CD4-positive, alpha-beta T cell (primary cell): ENCODE measurements around the gene CLDN19. TPM values are rescaled to one million over a fixed set of nuclear protein-coding genes. Genes with fewer than 3 reads are reported as not detected.
"Not testable (repeated sequence)": the region's sequence is repeated elsewhere in the genome, so short reads cannot be mapped to it uniquely, and the experiment has no call there.

ENCODE experiments used
- ATAC-seq: fragments of 200-7000 bp; cut with Tn5 transposase; one replicate; pipeline ENCODE4 v1.10.0; 2022; ENCODE audit warnings: mild to moderate bottlenecking; ENCODE audit not compliant: poor library complexity
- CTCF ChIA-PET: fragments of 350-600 bp; sonication (Branson Sonifier 250); formaldehyde crosslinking; loops from one replicate; lab custom pipeline; 2021; ENCODE audit warnings: antibody characterized with exemption, inconsistent platforms; lab: Charles Lee
- POLR2A ChIA-PET: fragments of 350-600 bp; sonication (Branson Sonifier 250); formaldehyde crosslinking; loops from one replicate; lab custom pipeline; 2021; ENCODE audit warnings: antibody characterized with exemption, inconsistent platforms; lab: Charles Lee
- DNase-seq, 14 experiments: peaks; one replicate each; pipeline ENCODE4 v3.0.0-alpha.2; 2013 to 2020; ENCODE audit warnings: mixed read lengths in 2 of 14
- H3K27ac ChIP-seq, 2 donors: one replicate each; pipeline versions ENCODE4 v1.5.1 to v1.7.0; 2013; ENCODE audit warnings: low read length in 2 of 2, low read depth in 1 of 2, mild to moderate bottlenecking in 1 of 2
- H3K27me3 ChIP-seq, 2 experiments: 1 replicate in 1 of 2; 2 replicates in 1 of 2; pipeline versions ENCODE4 v1.6.1 to v1.7.0; 2013; ENCODE audit warnings: low read length in 2 of 2, control low read depth in 1 of 2, mild to moderate bottlenecking in 1 of 2, moderate library complexity in 1 of 2; ENCODE audit not compliant: insufficient read depth in 2 of 2, control insufficient read depth in 1 of 2
- H3K36me3 ChIP-seq: one replicate; pipeline ENCODE4 v1.6.1; 2013; ENCODE audit warnings: low read length, control low read depth; ENCODE audit not compliant: insufficient read depth
- H3K4me1 ChIP-seq: one replicate; pipeline ENCODE4 v1.6.1; 2013; ENCODE audit warnings: low read length, control low read depth; ENCODE audit not compliant: insufficient read depth
- H3K4me3 ChIP-seq: one replicate; pipeline ENCODE4 v1.5.1; 2013; ENCODE audit warnings: mild to moderate bottlenecking, low read length, moderate library complexity
- H3K9me3 ChIP-seq, 2 experiments: 1 replicate in 1 of 2; 2 replicates in 1 of 2; pipeline versions ENCODE4 v1.6.1 to v1.7.0; 2013; ENCODE audit warnings: low read length in 2 of 2, mild to moderate bottlenecking in 2 of 2, control low read depth in 1 of 2, moderate library complexity in 1 of 2; ENCODE audit not compliant: control insufficient read depth in 1 of 2, insufficient read depth in 1 of 2
- H3K27ac Mint-ChIP-seq: one replicate; pipeline ENCODE4 v1.8.0; 2020; ENCODE audit warnings: mixed read lengths
- H3K27me3 Mint-ChIP-seq: one replicate; pipeline ENCODE4 v1.8.0; 2021; ENCODE audit warnings: mixed read lengths
- H3K36me3 Mint-ChIP-seq: one replicate; pipeline ENCODE4 v1.8.0; 2021; ENCODE audit warnings: low read depth, mixed read lengths
- H3K4me1 Mint-ChIP-seq: one replicate; pipeline ENCODE4 v1.8.0; 2021; ENCODE audit warnings: low read depth, mixed read lengths
- H3K4me3 Mint-ChIP-seq: one replicate; pipeline ENCODE4 v1.8.0; 2020; ENCODE audit warnings: mild to moderate bottlenecking, mixed read lengths
- H3K9me3 Mint-ChIP-seq: one replicate; pipeline ENCODE4 v1.8.0; 2020; ENCODE audit warnings: mixed read lengths
- intact Hi-C, 2 experiments: fragments of 100-400 bp; cut with DNase I in 1 of 2; cut with micrococcal nuclease in 1 of 2; formaldehyde crosslinking; loops; one replicate each; pipeline versions ENCODE4 v1.15.1 to v1.9.0; 2023 to 2025; cut with DNase I, micrococcal nuclease
- total RNA-seq, 174 experiments: library from RNA in 2 of 174; stranded (reverse) in 2 of 174; gene quantifications; one replicate each; pipeline ENCODE4 v1.2.3 and lab custom pipeline; 2021 to 2026
- TF ChIP-seq, protein P1 (sequence below): fragments of 200-600 bp; IDR thresholded peaks from one replicate; pipeline ENCODE4 v1.8.0; 2022; ENCODE audit warnings: antibody characterized with exemption, mild to moderate bottlenecking

CLDN19 gene
- total RNA-seq, 2 experiments from 2014 or later = not detected

DNA sequence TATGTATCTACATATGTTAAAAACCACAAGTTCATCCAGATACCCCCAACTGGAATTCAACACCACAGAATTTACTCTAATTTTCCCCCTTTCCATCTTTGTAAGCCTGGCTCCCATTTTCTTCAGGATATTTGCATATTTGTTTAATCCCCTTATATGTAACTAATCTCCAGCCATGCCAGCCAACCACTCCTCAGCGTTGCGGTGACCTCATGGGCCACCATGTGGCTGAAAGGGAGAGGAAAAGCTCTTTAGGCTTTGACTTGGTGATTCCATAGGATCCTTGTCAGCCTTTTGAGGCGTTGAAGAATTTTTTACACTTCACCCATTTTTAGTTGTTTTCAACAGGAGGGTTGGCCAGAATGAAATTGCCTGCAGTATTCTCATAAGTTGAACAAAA, 10.0 kb downstream of the CLDN19 start:
- POLR2A ChIA-PET = interaction anchor here (0.7 kb wide), 1 partner anchor 66 kb away, joined by 3 read pairs; no protein-coding TSS in a partner anchor

DNA sequence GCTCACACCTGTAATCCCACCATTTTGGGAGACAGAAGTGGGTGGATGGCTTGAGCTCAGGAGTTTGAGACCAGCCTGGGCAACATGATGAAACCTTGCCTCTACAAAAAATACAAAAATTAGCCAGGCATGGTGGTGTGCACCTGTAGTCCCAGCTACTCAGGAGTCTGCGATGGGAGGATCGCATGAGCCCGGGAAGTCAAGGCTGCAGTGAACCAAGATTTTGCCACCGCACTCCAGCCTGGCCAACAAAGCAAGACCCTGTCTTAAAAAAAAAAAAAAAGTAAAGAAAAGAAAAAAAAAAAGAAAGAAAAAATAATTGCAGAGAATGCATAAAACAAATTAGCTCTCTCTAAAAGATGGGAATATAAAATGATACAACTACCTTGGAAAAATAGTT, 14.2 kb downstream of the CLDN19 start:
- POLR2A ChIA-PET, H3K36me3 ChIP-seq, H3K36me3 Mint-ChIP-seq, ATAC-seq, H3K27me3 ChIP-seq, H3K9me3 Mint-ChIP-seq, intact Hi-C loops, H3K4me3 Mint-ChIP-seq, H3K27me3 Mint-ChIP-seq, H3K9me3 ChIP-seq, H3K4me1 Mint-ChIP-seq, H3K27ac Mint-ChIP-seq, H3K27ac ChIP-seq, H3K4me3 ChIP-seq, CTCF ChIA-PET, DNase-seq, H3K4me1 ChIP-seq: not testable (repeated sequence)

More for the DNA sequence above, 10.0 kb downstream of the CLDN19 start:
- ATAC-seq (no peak), DNase-seq (no peak)
- no peak overlapping the region for H3K27ac Mint-ChIP-seq
- H3K4me1 ChIP-seq = no peaks in the 10 kb centered on the region
- no peaks in the 10 kb centered on the region for H3K27me3 Mint-ChIP-seq
- no peaks in the 10 kb centered on the region for H3K27me3 ChIP-seq
- CTCF ChIA-PET = interaction anchor here (0.7 kb wide), 1 partner anchor 17 kb away, joined by 3 read pairs; no protein-coding TSS in a partner anchor
- no peaks in the 10 kb centered on the region for H3K9me3 Mint-ChIP-seq
- TF ChIP-seq, protein P1, sequence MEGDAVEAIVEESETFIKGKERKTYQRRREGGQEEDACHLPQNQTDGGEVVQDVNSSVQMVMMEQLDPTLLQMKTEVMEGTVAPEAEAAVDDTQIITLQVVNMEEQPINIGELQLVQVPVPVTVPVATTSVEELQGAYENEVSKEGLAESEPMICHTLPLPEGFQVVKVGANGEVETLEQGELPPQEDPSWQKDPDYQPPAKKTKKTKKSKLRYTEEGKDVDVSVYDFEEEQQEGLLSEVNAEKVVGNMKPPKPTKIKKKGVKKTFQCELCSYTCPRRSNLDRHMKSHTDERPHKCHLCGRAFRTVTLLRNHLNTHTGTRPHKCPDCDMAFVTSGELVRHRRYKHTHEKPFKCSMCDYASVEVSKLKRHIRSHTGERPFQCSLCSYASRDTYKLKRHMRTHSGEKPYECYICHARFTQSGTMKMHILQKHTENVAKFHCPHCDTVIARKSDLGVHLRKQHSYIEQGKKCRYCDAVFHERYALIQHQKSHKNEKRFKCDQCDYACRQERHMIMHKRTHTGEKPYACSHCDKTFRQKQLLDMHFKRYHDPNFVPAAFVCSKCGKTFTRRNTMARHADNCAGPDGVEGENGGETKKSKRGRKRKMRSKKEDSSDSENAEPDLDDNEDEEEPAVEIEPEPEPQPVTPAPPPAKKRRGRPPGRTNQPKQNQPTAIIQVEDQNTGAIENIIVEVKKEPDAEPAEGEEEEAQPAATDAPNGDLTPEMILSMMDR = no peak
- H3K4me3 Mint-ChIP-seq = no peak overlapping the region
- H3K4me3 ChIP-seq = no peak overlapping the region
- H3K36me3 Mint-ChIP-seq = no peaks in the 10 kb centered on the region
- no peaks in the 10 kb centered on the region for H3K4me1 Mint-ChIP-seq
- no peaks in the 10 kb centered on the region for H3K9me3 ChIP-seq
- intact Hi-C loops = no loop called here
- no peak overlapping the region for H3K27ac ChIP-seq
- H3K36me3 ChIP-seq = no peaks in the 10 kb centered on the region

DNA sequence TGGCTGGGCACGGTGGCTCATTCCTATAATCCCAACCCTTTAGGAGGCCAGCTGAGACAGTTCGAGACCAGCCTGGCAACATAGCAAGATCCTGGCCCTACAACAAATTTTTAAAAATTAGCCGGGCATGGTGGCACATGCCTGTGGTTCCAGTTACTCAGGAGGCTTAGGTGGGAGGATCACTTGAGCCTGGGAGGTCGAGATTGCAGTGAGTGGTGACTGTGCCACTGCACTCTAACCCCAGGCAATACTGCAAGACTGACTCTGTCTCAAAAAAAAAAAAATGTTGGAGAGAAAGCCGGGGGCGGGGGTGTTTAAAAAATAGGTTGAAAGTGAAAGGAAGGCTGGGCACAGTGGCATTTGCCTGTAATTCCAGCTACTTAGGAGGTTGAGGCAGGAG, 16.5 kb downstream of the CLDN19 start:
- CTCF ChIA-PET = interaction anchor here (0.6 kb wide), 1 partner anchor 32 kb away, joined by 3 read pairs; no protein-coding TSS in a partner anchor

DNA sequence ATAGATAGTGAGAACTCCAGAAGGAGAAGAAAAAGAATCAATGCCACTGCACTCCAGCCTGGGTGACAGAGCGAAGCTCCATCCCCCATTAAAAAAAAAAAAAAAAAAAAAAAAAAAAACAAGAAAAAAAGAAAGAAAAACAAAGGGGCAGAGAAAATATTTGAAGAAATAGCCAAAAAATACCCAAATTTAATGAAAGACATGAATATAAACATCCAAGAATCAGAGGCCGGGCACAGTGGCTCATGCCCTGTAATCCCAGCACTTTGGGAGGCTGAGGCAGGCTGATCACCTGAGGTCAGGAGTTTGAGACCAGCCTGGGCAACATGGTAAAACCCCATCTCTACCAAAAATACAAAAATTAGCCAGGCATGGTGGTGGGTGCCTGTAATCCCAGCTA, 17.6 kb downstream of the CLDN19 start:
- H3K27me3 ChIP-seq, H3K4me3 ChIP-seq, DNase-seq, H3K27ac ChIP-seq, H3K4me3 Mint-ChIP-seq, H3K9me3 Mint-ChIP-seq, H3K36me3 Mint-ChIP-seq, H3K9me3 ChIP-seq, POLR2A ChIA-PET, H3K4me1 ChIP-seq, H3K4me1 Mint-ChIP-seq, H3K36me3 ChIP-seq, H3K27me3 Mint-ChIP-seq, ATAC-seq, H3K27ac Mint-ChIP-seq, intact Hi-C loops: not testable (repeated sequence)
- CTCF ChIA-PET = interaction anchor here (0.7 kb wide), 1 partner anchor 67 kb away, joined by 4 read pairs; no protein-coding TSS in a partner anchor

More for the DNA sequence above, 16.5 kb downstream of the CLDN19 start:
- H3K4me1 ChIP-seq = no peaks in the 10 kb centered on the region
- TF ChIP-seq, protein P1 = no peak
- no peak overlapping the region for H3K4me3 ChIP-seq
- no peak overlapping the region for H3K27ac ChIP-seq
- H3K27me3 ChIP-seq = no peaks in the 10 kb centered on the region
- intact Hi-C loops = no loop called here
- no peak overlapping the region for H3K27ac Mint-ChIP-seq
- H3K9me3 Mint-ChIP-seq = no peaks in the 10 kb centered on the region
- POLR2A ChIA-PET = no interaction called here
- H3K36me3 Mint-ChIP-seq = peaks cover 2% of the 10 kb centered on the region
- DNase-seq (no peak), ATAC-seq (no peak)
- H3K4me3 Mint-ChIP-seq = no peak overlapping the region
- H3K4me1 Mint-ChIP-seq = no peaks in the 10 kb centered on the region
- H3K36me3 ChIP-seq = no peaks in the 10 kb centered on the region
- H3K27me3 Mint-ChIP-seq = no peaks in the 10 kb centered on the region
- H3K9me3 ChIP-seq = no peaks in the 10 kb centered on the region
